BLaER1 (cell line): Measurements from ENCODE around the gene FAM117A.
"Not testable (repeated sequence)": the region's sequence is repeated elsewhere in the genome, so short reads cannot be mapped to it uniquely, and the experiment has no call there.

ENCODE experiments used
- H3K27ac ChIP-seq: shearing (Covaris generic); formaldehyde crosslinking; 2 replicates; pipeline ENCODE4 v1.8.1; 2022
- H3K27me3 ChIP-seq: shearing (Covaris generic); formaldehyde crosslinking; 2 replicates; pipeline ENCODE4 v1.8.1; 2022
- H3K36me3 ChIP-seq: shearing (Covaris generic); formaldehyde crosslinking; 2 replicates; pipeline ENCODE4 v1.8.1; 2022
- H3K4me1 ChIP-seq: shearing (Covaris generic); formaldehyde crosslinking; 2 replicates; pipeline ENCODE4 v1.8.1; 2022
- H3K4me2 ChIP-seq: shearing (Covaris generic); formaldehyde crosslinking; 2 replicates; pipeline ENCODE4 v1.8.1; 2022
- H3K4me3 ChIP-seq: shearing (Covaris generic); formaldehyde crosslinking; 2 replicates; pipeline ENCODE4 v1.8.1; 2022
- H3K9ac ChIP-seq: shearing (Covaris generic); formaldehyde crosslinking; 2 replicates; pipeline ENCODE4 v1.8.1; 2022
- H3K9me3 ChIP-seq: shearing (Covaris generic); formaldehyde crosslinking; 2 replicates; pipeline ENCODE4 v1.8.1; 2022
- H4K20me1 ChIP-seq: shearing (Covaris generic); formaldehyde crosslinking; 2 replicates; pipeline ENCODE4 v1.8.1; 2022
- Cebpa-rat ChIP-seq: shearing (Covaris generic); IDR thresholded peaks from 2 replicates; pipeline ENCODE4 v1.8.1; 2022

FAM117A gene

DNA sequence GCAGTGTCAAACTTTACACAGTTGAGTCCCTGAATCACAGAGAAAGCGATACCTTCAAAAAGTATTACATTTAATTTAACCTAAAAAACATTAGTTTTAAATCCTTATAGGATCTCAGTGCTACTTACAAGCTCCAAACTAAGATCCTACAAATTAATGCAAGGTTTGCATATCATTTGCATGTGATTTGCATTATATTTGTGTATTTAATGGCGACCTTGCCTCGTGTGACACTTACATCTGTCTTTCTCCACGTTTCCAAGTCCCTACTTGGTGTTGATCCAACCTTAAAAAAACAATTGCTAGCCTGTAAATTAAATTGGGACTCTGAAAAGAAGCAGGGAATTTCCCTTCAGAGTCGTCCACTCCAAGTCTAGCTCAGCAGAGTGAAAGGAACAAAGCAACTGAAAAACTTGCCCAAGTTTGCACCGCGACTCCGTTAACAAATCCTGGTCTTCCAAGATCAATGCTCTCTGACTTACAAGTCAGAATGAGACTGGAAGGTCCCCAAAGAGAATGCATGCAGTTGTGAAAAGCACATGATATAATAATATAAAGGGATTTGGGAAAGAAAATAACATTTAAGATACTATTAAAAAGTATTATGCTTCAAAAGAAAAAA lies 739 bp upstream of the FAM117A start:
- H3K9ac ChIP-seq = no peak overlapping the region
- H3K9me3 ChIP-seq = no peaks in the 10 kb centered on the region
- H3K27ac ChIP-seq = no peak overlapping the region
- peak overlapping the region; percentile 81 for H3K4me3 ChIP-seq
- peaks cover 4% of the 10 kb centered on the region for H3K36me3 ChIP-seq
- no peaks in the 10 kb centered on the region for H3K27me3 ChIP-seq
- peaks cover 38% of the 10 kb centered on the region for H4K20me1 ChIP-seq
- TF ChIP-seq Cebpa-rat = no peak
- H3K4me2 ChIP-seq = peak overlapping the region; percentile 68
- H3K4me1 ChIP-seq = peaks cover 57% of the 10 kb centered on the region

DNA sequence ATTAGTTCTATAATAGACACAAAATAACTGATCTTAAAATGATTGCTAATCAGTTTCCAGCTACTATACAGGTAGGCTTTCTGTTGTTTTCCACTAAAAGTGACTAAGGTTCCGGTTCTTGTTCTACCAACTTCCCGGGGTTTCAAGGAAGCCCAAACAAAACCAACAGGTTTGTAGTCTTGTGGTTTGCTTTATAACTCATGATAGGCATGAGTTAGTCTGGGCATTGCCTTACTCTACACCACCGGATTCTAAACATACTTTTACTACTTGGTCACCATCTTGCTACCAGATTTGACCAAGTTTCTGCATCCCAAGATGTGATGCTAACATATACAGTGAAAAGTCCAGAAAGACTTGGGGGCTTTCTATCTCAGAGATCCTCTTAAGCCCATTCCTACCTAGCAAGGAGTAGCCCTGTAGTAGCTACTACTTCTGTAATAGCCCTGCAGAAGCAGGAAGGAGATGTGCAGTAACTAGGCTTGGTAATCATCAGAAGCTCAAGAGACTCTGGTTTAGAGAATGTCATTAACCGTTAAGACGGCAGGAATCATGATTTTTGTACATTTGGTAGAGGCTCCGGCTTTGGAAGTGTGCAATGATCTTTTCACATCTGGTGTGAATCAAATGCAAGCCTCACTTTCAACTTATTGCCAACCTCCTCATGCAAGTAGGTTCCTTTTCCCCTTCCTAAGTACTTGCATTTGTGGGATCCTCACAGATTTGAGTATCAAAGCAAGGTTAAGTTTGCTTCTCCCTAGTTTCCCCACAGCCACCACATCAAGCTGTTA lies 1.6 kb downstream of the FAM117A start:
- Histone ChIP-seq H4K20me1 (peaks cover 58% of the 10 kb centered on the region), H3K4me1 (peaks cover 67% of the 10 kb centered on the region), H3K4me2 (peak overlapping the region; percentile 95), H3K9ac (peak overlapping the region; percentile 78), H3K36me3 (peaks cover 27% of the 10 kb centered on the region), H3K27me3 (no peaks in the 10 kb centered on the region), H3K9me3 (no peaks in the 10 kb centered on the region), H3K4me3 (peak overlapping the region; percentile 81), H3K27ac (peak overlapping the region; percentile 65)
- no peak for TF ChIP-seq Cebpa-rat

GRCh38 chr17:49760932-49761558 lies 2.9 kb downstream of the FAM117A start:
- H3K4me3 ChIP-seq = peak overlapping the region; percentile 81
- no peaks in the 10 kb centered on the region for H3K27me3 ChIP-seq
- H4K20me1 ChIP-seq = peaks cover 68% of the 10 kb centered on the region
- H3K9me3 ChIP-seq = no peaks in the 10 kb centered on the region
- H3K36me3 ChIP-seq = peaks cover 40% of the 10 kb centered on the region
- peaks cover 67% of the 10 kb centered on the region for H3K4me1 ChIP-seq
- H3K4me2 ChIP-seq = peak overlapping the region; percentile 95
- no peak for TF ChIP-seq Cebpa-rat
- H3K9ac ChIP-seq = no peak overlapping the region
- H3K27ac ChIP-seq = no peak overlapping the region

DNA sequence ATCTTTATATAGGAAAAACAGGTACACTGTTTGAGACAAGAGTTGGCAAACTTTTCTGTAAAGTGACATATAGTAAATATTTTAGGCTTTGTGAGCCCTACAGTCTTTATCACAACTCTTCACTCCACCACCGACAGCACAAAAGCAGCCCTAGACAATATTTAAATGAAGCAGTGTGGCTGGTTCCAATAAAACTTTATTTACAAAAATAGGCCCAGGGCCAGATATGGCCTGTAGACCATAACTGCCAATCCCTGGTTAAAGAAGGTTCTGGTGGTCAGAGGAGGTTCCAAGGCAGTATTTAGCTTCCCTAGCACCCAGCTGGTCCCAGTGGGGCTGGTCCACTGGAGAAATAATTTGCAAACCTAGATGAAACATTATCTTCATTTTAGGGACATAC lies 3.6 kb downstream of the FAM117A start:
- H3K27ac ChIP-seq = no peak overlapping the region

GRCh38 chr17:49759203-49759602 lies 4.7 kb downstream of the FAM117A start:
- 0 out of 2 replicates have a peak overlapping the region, but pooled peaks have one; percentile 3 for H3K27ac ChIP-seq
- H3K4me3 ChIP-seq = no peak overlapping the region
- 0 out of 2 replicates have a peak overlapping the region, but pooled peaks have one; percentile 3 for H3K4me2 ChIP-seq
- no peaks in the 10 kb centered on the region for H3K9me3 ChIP-seq
- H3K36me3 ChIP-seq = peaks cover 40% of the 10 kb centered on the region
- TF ChIP-seq Cebpa-rat = no peak
- peaks cover 77% of the 10 kb centered on the region for H3K4me1 ChIP-seq
- H3K27me3 ChIP-seq = no peaks in the 10 kb centered on the region
- H4K20me1 ChIP-seq = peaks cover 68% of the 10 kb centered on the region
- H3K9ac ChIP-seq = no peak overlapping the region

More for the DNA sequence above, 3.6 kb downstream of the FAM117A start:
- H3K9me3 ChIP-seq = no peaks in the 10 kb centered on the region
- H3K9ac ChIP-seq = no peak overlapping the region
- H3K4me3 ChIP-seq = no peak overlapping the region
- no peak for TF ChIP-seq Cebpa-rat
- H3K27me3 ChIP-seq = no peaks in the 10 kb centered on the region
- H4K20me1 ChIP-seq = peaks cover 68% of the 10 kb centered on the region
- peaks cover 40% of the 10 kb centered on the region for H3K36me3 ChIP-seq
- H3K4me1 ChIP-seq = peaks cover 72% of the 10 kb centered on the region
- H3K4me2 ChIP-seq = peak overlapping the region; percentile 95; the same call in 1 of the 2 replicates

GRCh38 chr17:49758464-49759010 lies 5.4 kb downstream of the FAM117A start:
- H3K36me3 ChIP-seq = peaks cover 40% of the 10 kb centered on the region
- not testable (repeated sequence) for H3K27me3 ChIP-seq, H3K9ac ChIP-seq, H3K9me3 ChIP-seq, H3K27ac ChIP-seq, H3K4me3 ChIP-seq, H3K4me2 ChIP-seq
- peaks cover 84% of the 10 kb centered on the region for H3K4me1 ChIP-seq
- peaks cover 68% of the 10 kb centered on the region for H4K20me1 ChIP-seq

- H3K36me3 ChIP-seq = peaks cover 40% of the 10 kb centered on the region
- no peak for TF ChIP-seq Cebpa-rat
- peak overlapping the region; percentile 83; the same call in 1 of the 2 replicates for H3K4me2 ChIP-seq
- peaks cover 56% of the 10 kb centered on the region for H4K20me1 ChIP-seq
- peak overlapping the region; percentile 41 for H3K27ac ChIP-seq
- peaks cover 89% of the 10 kb centered on the region for H3K4me1 ChIP-seq
- H3K27me3 ChIP-seq = no peaks in the 10 kb centered on the region
- H3K4me3 ChIP-seq = no peak overlapping the region
- H3K9me3 ChIP-seq = no peaks in the 10 kb centered on the region
- peak overlapping the region; percentile 13; the same call in 1 of the 2 replicates for H3K9ac ChIP-seq
These were observed 6.7 kb downstream of the FAM117A start for GRCh38 chr17:49757151-49757777.

DNA sequence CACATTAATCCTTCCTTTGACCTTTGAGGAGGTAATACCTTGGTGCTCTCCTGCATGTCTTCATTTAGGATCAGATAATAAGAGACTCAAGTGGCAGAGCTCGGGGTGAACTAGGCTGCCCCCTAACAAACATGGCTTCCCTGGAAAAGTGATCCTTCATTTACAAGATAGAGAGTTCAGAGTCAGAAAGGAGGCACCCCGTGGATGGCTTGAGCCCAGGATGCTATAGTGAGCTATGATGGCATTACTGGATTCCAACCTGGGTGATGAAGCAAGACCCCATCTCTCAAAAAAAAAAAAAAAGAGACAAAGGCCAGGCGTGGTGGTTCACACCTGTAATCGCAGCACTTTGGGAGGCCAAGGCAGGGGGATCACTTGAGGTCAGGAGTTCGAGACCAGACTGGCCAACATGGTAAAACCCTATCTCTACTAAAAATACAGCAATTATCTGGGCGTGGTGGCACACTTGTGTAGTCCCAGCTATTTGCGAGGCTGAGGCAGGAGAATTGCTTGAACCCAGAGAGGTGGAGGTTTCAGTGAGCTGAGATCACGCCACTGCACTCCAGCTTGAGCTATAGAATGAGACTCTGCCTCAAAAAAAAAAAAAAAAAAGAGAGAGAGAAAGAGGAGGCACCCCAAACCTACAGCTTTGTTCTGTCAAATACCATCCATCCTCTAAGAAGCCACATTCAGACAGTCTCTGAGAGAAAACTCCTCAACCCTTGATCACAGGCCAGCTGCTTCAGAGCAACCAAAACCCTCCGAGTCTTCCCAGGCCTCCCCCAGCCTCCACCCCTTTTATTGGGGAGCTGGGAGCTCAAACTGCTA lies 7.4 kb downstream of the FAM117A start:
- H3K27ac ChIP-seq = peak overlapping the region; percentile 41; the same call in 1 of the 2 replicates
- peak overlapping the region; percentile 83 for H3K4me2 ChIP-seq
- H3K27me3 ChIP-seq = no peaks in the 10 kb centered on the region
- H3K4me1 ChIP-seq = peaks cover 89% of the 10 kb centered on the region
- peak overlapping the region; percentile 13; the same call in 1 of the 2 replicates for H3K9ac ChIP-seq
- H3K4me3 ChIP-seq = no peak overlapping the region
- peaks cover 40% of the 10 kb centered on the region for H3K36me3 ChIP-seq
- no peaks in the 10 kb centered on the region for H3K9me3 ChIP-seq
- TF ChIP-seq Cebpa-rat = no peak
- peaks cover 48% of the 10 kb centered on the region for H4K20me1 ChIP-seq
